K562 (cell line): ENCODE data around the gene PRDM15. TPM values are rescaled to one million over a fixed set of nuclear protein-coding genes. Genes with fewer than 3 reads are reported as not detected.

ENCODE experiments used
- ATAC-seq: fragments of 200-7000 bp; cut with Tn5 transposase; 3 replicates; pipeline ENCODE4 v1.9.1; 2020; ENCODE audit warnings: moderate library complexity
- BruUV-seq: library from RNA; stranded (reverse); fragments of 400-500 nt; replicated peaks from 2 replicates; lab custom pipeline; 2021; lab: Mats Ljungman, UMichigan
- CTCF ChIA-PET: fragments of 300-600 bp; formaldehyde crosslinking; extraction: SDS; loops from one replicate; lab custom pipeline; 2021; ENCODE audit warnings: low intra/inter-chr PET ratio; lab: Yijun Ruan, JAX
- POLR2A ChIA-PET: fragments of 300-600, 350-650 bp; sonication (Branson Sonifier 250); formaldehyde crosslinking; extraction: SDS; loops from one replicate; lab custom pipeline; 2021; ENCODE audit warnings: antibody characterized with exemption, inconsistent platforms; lab: Yijun Ruan, JAX
- DNase-seq, 4 experiments: peaks; one replicate each; pipeline versions ENCODE4 v3.0.0 to v3.0.0-alpha.2; 2011 to 2018; ENCODE audit warnings: low spot score in 3 of 4, mixed read lengths in 3 of 4; ENCODE audit errors: extremely low read depth in 1 of 4
- FAIRE-seq: peaks from 2 replicates; lab custom pipeline; 2011; peaks lifted over from hg19 to GRCh38; lab: Jason Lieb, UNC
- H2AFZ ChIP-seq: 2 replicates; pipeline ENCODE4 v1.6.0; 2011; ENCODE audit warnings: low read depth, low read length, control low read depth, inconsistent platforms
- H3K27ac ChIP-seq: fragments of 200-600 bp; 3 replicates; pipeline ENCODE4 v1.8.0; 2011; ENCODE audit warnings: low read depth, mild to moderate bottlenecking, control low read depth, inconsistent platforms, low read length, moderate library complexity, mixed read lengths; ENCODE audit errors: extremely low read depth
- H3K27me3 ChIP-seq, 2 experiments: fragments of 300-600 bp in 1 of 2; 2 replicates in 1 of 2; 3 replicates in 1 of 2; pipeline versions ENCODE4 v1.6.0 to v1.8.0; 2011; ENCODE audit warnings: inconsistent platforms in 2 of 2, low read length in 2 of 2, mild to moderate bottlenecking in 1 of 2, mixed read lengths in 1 of 2, moderate library complexity in 1 of 2; ENCODE audit not compliant: control insufficient read depth in 2 of 2, insufficient read depth in 2 of 2
- H3K36me3 ChIP-seq: fragments of 300-600 bp; 3 replicates; pipeline ENCODE4 v1.8.0; 2011; ENCODE audit warnings: mild to moderate bottlenecking, low read length, inconsistent platforms; ENCODE audit not compliant: control insufficient read depth, insufficient read depth
- H3K4me1 ChIP-seq, 2 experiments: fragments of 200-600 bp in 1 of 2; replicated peaks in 1 of 2; 2 replicates in 1 of 2; 3 replicates in 1 of 2; pipeline versions ENCODE4 v1.5.1 to v1.8.0; 2011; ENCODE audit warnings: inconsistent platforms in 2 of 2, low read length in 2 of 2, mild to moderate bottlenecking in 1 of 2, mixed read lengths in 1 of 2, moderate library complexity in 1 of 2; ENCODE audit not compliant: control insufficient read depth in 2 of 2, insufficient read depth in 2 of 2
- H3K4me2 ChIP-seq: 2 replicates; pipeline ENCODE4 v1.6.1; 2011; ENCODE audit warnings: low read length, control low read depth, inconsistent platforms, mixed read lengths; ENCODE audit not compliant: insufficient read depth
- H3K4me3 ChIP-seq: fragments of 200-600 bp; sonication (generic), shearing (Covaris generic); 2 replicates; pipeline ENCODE4 v1.5.1; 2016; ENCODE audit warnings: control low read depth, inconsistent platforms
- H3K79me2 ChIP-seq: fragments of 200-600 bp; 3 replicates; pipeline ENCODE4 v1.8.0; 2011; ENCODE audit warnings: low read length, inconsistent platforms; ENCODE audit not compliant: control insufficient read depth, insufficient read depth
- H3K9ac ChIP-seq, 2 experiments: 2 replicates each; pipeline versions ENCODE4 v1.6.0 to v1.6.1; 2011; ENCODE audit warnings: low read depth in 2 of 2, low read length in 2 of 2, control low read depth in 1 of 2, inconsistent platforms in 1 of 2, mild to moderate bottlenecking in 1 of 2, mixed read lengths in 1 of 2; ENCODE audit not compliant: insufficient read depth in 1 of 2
- H3K9me1 ChIP-seq: one replicate; pipeline ENCODE4 v1.6.0; 2011; ENCODE audit warnings: inconsistent platforms, mild to moderate bottlenecking, low read length, moderate library complexity; ENCODE audit not compliant: control insufficient read depth, insufficient read depth
- H3K9me3 ChIP-seq: replicated peaks from 2 replicates; pipeline ENCODE4 v1.5.1; 2011; ENCODE audit warnings: low read depth, low read length, inconsistent platforms; ENCODE audit not compliant: control insufficient read depth, insufficient read depth
- H4K20me1 ChIP-seq: replicated peaks from 2 replicates; pipeline ENCODE4 v1.6.1; 2011; ENCODE audit warnings: low read length, inconsistent platforms, mixed read lengths; ENCODE audit not compliant: control insufficient read depth, insufficient read depth
- WGBS: fragments of 100-300 bp; shearing (Covaris generic); methylation state at CpG from one replicate; pipeline ENCODE4 v1.1.6; 2016; ENCODE audit warnings: low coverage, mixed read lengths; ENCODE audit not compliant: insufficient coverage; ENCODE audit errors: missing lambda C conversion rate; 5-methylcytosine and 5-hydroxymethylcytosine counted together
- in situ Hi-C: fragments of 300-500 bp; cut with MboI; formaldehyde crosslinking; loops from 4 replicates; pipeline ENCODE4 v1.15.0; 2018; ENCODE audit warnings: inconsistent platforms, mixed read lengths
- intact Hi-C: fragments of 100-400 bp; cut with micrococcal nuclease; formaldehyde crosslinking; loops from 2 replicates; pipeline ENCODE4 v1.14.2; 2022
- polyA plus RNA-seq, 8 experiments: library from polyadenylated mRNA; depleted of rRNA in 4 of 8; stranded (reverse) in 5 of 8; unstranded in 3 of 8; fragments of >200 nt; fragmentation: Nextera tagmentation in 2 of 8; fragmentation: Illumina TruSeq in 1 of 8; extraction: Ambion mirVana in 2 of 8; extraction: Trizol in 1 of 8; gene quantifications; 2 replicates each; pipeline versions ENCODE4 v1.2.1 to v1.2.3, GENCODE V29; 2011 to 2014; ENCODE audit warnings: inconsistent platforms in 1 of 8, missing spikeins in 1 of 8
- total RNA-seq, 7 experiments: library from RNA; depleted of rRNA in 6 of 7; stranded (reverse); fragments of >200 nt in 6 of 7; fragmentation: Illumina TruSeq in 2 of 7; extraction: Trizol in 2 of 7; gene quantifications; 2 replicates each; pipeline versions ENCODE4 v1.2.1 to v1.2.3, GENCODE V29; 2011 to 2021; ENCODE audit warnings: low replicate concordance in 1 of 7
- TF ChIP-seq, protein P1 (sequence below): sonication (generic); IDR thresholded peaks from 2 replicates; pipeline ENCODE4 v1.6.1; 2016
- TF ChIP-seq, protein P2 (sequence below): fragments of 200-400 bp; formaldehyde crosslinking; IDR thresholded peaks from 2 replicates; pipeline ENCODE4 v1.6.1; 2017; ENCODE audit warnings: mild to moderate bottlenecking, low read depth, low read length, moderate library complexity

The PRDM15 gene
- total and polyA plus RNA-seq, 9 of the 15 experiments (the other 6 are each of a cell fraction or from before 2014, with no cell fraction given): 0.93 to 9.2 (median 6.2) TPM

DNA sequence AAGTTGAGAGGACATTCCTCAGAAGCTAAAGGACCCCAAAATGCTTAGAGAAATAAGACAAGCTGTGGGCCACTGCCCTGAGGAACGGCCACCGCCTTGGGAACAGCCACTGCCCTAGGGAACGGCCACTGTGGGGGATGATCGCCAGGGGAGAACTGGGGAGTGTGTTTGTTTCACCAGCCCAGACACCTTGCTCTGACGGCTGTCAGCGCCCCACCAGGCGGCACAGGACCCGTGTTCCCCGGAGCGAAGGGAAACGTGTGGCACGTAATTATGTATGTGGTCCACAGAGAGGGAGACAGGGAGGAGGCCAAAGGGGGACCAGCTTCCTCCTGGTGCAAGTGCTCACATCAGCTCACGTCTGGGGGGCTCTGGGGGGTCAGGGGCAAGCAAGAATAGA is 66.5 kb downstream of the PRDM15 start:
- POLR2A ChIA-PET: interaction anchor here (0.6 kb wide), 1 partner anchor 11 kb away, joined by 3 read pairs; no protein-coding TSS in a partner anchor
- H3K27me3 ChIP-seq: no peaks in the 10 kb centered on the region
- FAIRE-seq (no peak), ATAC-seq (no peak), DNase-seq (no peak)
- intact Hi-C loops (no loop called here), in situ Hi-C loops (no loop called here)
- no TSS peak for BruUV-seq
- H3K27ac ChIP-seq: no peak overlapping the region
- no peaks in the 10 kb centered on the region for H3K79me2 ChIP-seq
- H3K4me3 ChIP-seq: no peak overlapping the region
- H3K9ac ChIP-seq: no peak overlapping the region
- peaks cover 4% of the 10 kb centered on the region for H3K9me1 ChIP-seq
- H4K20me1 ChIP-seq: no peaks in the 10 kb centered on the region
- 84% methylated on average over 13 of the region's 13 CpGs for WGBS
- H3K36me3 ChIP-seq: peaks cover 42% of the 10 kb centered on the region; the same call in 1 of the 3 replicates
- H3K4me2 ChIP-seq: no peak overlapping the region
- no peak overlapping the region for H2AFZ ChIP-seq
- peaks cover 0 to 12% of the 10 kb centered on the region in 2 experiments; a peak in 1 of 5 replicates for H3K4me1 ChIP-seq
- H3K9me3 ChIP-seq: no peaks in the 10 kb centered on the region
- CTCF ChIA-PET: no interaction called here
- TF ChIP-seq, protein P1, sequence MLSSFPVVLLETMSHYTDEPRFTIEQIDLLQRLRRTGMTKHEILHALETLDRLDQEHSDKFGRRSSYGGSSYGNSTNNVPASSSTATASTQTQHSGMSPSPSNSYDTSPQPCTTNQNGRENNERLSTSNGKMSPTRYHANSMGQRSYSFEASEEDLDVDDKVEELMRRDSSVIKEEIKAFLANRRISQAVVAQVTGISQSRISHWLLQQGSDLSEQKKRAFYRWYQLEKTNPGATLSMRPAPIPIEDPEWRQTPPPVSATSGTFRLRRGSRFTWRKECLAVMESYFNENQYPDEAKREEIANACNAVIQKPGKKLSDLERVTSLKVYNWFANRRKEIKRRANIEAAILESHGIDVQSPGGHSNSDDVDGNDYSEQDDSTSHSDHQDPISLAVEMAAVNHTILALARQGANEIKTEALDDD: no peak
- TF ChIP-seq, protein P2, sequence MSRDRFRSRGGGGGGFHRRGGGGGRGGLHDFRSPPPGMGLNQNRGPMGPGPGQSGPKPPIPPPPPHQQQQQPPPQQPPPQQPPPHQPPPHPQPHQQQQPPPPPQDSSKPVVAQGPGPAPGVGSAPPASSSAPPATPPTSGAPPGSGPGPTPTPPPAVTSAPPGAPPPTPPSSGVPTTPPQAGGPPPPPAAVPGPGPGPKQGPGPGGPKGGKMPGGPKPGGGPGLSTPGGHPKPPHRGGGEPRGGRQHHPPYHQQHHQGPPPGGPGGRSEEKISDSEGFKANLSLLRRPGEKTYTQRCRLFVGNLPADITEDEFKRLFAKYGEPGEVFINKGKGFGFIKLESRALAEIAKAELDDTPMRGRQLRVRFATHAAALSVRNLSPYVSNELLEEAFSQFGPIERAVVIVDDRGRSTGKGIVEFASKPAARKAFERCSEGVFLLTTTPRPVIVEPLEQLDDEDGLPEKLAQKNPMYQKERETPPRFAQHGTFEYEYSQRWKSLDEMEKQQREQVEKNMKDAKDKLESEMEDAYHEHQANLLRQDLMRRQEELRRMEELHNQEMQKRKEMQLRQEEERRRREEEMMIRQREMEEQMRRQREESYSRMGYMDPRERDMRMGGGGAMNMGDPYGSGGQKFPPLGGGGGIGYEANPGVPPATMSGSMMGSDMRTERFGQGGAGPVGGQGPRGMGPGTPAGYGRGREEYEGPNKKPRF: no peak
